K562 (cell line): ENCODE data around the gene NFKBIB.

ENCODE experiments used
- CHD2 ChIP-seq: IDR thresholded peaks from 2 replicates; pipeline ENCODE4 v1.6.1; 2011; ENCODE audit warnings: low read depth, low read length
- CREB1 ChIP-seq, 2 experiments: sonication (generic) in 1 of 2; formaldehyde crosslinking in 1 of 2; IDR thresholded peaks; 2 replicates each; pipeline versions ENCODE4 v1.6.1 to v1.8.0; 2012 to 2022; ENCODE audit warnings: inconsistent platforms in 1 of 2, mild to moderate bottlenecking in 1 of 2, missing genetic modification reagents in 1 of 2, moderate library complexity in 1 of 2
- DPF2 ChIP-seq: fragments of 450-650 bp; IDR thresholded peaks from 2 replicates; pipeline ENCODE4 v1.6.1; 2016
- KAT8 ChIP-seq: fragments of 450-650 bp; IDR thresholded peaks from 2 replicates; pipeline ENCODE4 v1.6.1; 2016; ENCODE audit warnings: low read depth, mild to moderate bottlenecking
- RAD21 ChIP-seq, 2 experiments: fragments of 250-450 bp in 1 of 2; fragments of 450-650 bp in 1 of 2; sonication (Bioruptor Pico) in 1 of 2; formaldehyde crosslinking in 1 of 2; IDR thresholded peaks in 1 of 2; conservative IDR thresholded peaks in 1 of 2; 2 replicates each; pipeline versions ENCODE4 v1.4.0 to v1.8.0; 2020 to 2022; ENCODE audit warnings: mild to moderate bottlenecking in 2 of 2, moderate library complexity in 1 of 2
- RCOR1 ChIP-seq, 2 experiments: IDR thresholded peaks; 2 replicates each; pipeline ENCODE4 v1.6.1; 2012; ENCODE audit warnings: low read depth in 2 of 2, low read length in 2 of 2, borderline replicate concordance in 1 of 2, improper control_type of control experiment in 1 of 2
- SP1 ChIP-seq: sonication (generic); formaldehyde crosslinking; IDR thresholded peaks from 2 replicates; pipeline ENCODE4 v1.8.1; 2022; ENCODE audit warnings: mild to moderate bottlenecking, missing genetic modification reagents
- ZNF253 ChIP-seq: fragments of 250-450 bp; sonication (Bioruptor Pico); conservative IDR thresholded peaks from 2 replicates; pipeline ENCODE4 v1.6.1; 2021; ENCODE audit warnings: mild to moderate bottlenecking
- ZNF785 ChIP-seq: fragments of 250-450 bp; sonication (Bioruptor Pico); IDR thresholded peaks from 2 replicates; pipeline ENCODE4 v1.4.0; 2020; ENCODE audit warnings: mild to moderate bottlenecking
- TF ChIP-seq, protein P1 (sequence below), 3 experiments: IDR thresholded peaks in 2 of 3; conservative IDR thresholded peaks in 1 of 3; 2 replicates each; pipeline ENCODE4 v1.5.1; 2011 to 2012; ENCODE audit warnings: low read length in 3 of 3, mild to moderate bottlenecking in 3 of 3, control low read depth in 2 of 3, improper control_type of control experiment in 1 of 3, inconsistent platforms in 1 of 3, low read depth in 1 of 3, mixed read lengths in 1 of 3, moderate library complexity in 1 of 3; ENCODE audit not compliant: insufficient read depth in 2 of 3
- TF ChIP-seq, protein P2 (sequence below): sonication (generic); formaldehyde crosslinking; IDR thresholded peaks from 2 replicates; pipeline ENCODE4 v1.8.0; 2022; ENCODE audit warnings: mild to moderate bottlenecking, low read depth, missing genetic modification reagents

DNA sequence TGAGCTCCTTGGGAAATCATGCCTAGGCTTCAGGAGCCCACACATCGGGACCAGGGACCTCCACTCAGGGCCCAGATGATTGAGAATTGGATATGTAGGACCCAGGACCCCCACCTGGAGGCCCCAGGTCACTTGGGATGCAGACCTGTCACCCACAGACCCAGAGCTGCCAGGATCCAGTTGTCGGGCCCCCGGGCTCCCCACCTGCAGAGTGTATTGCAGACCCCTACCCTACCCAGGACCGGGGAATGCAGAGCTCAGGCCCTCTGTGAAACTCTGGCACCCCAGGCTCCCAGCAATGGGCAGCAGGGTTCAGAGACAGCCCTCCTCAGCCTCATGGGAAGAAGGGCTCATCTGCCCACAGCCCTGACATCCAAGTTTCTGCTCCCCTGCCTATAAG, 5.9 kb downstream of the NFKBIB start:
- TF ChIP-seq, protein P1, sequence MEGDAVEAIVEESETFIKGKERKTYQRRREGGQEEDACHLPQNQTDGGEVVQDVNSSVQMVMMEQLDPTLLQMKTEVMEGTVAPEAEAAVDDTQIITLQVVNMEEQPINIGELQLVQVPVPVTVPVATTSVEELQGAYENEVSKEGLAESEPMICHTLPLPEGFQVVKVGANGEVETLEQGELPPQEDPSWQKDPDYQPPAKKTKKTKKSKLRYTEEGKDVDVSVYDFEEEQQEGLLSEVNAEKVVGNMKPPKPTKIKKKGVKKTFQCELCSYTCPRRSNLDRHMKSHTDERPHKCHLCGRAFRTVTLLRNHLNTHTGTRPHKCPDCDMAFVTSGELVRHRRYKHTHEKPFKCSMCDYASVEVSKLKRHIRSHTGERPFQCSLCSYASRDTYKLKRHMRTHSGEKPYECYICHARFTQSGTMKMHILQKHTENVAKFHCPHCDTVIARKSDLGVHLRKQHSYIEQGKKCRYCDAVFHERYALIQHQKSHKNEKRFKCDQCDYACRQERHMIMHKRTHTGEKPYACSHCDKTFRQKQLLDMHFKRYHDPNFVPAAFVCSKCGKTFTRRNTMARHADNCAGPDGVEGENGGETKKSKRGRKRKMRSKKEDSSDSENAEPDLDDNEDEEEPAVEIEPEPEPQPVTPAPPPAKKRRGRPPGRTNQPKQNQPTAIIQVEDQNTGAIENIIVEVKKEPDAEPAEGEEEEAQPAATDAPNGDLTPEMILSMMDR (IDR thresholded peaks at IDR 0.05 in 2 of 3, conservative IDR thresholded peaks at IDR 0.05 in 1 of 3; ENCODE audit: insufficient read depth in 2 of 3, low read depth in 1 of 3, low read length in 3 of 3) = no peak
- TF ChIP-seq ZNF785 (CRISPR knock-in tag) (no peak), RCOR1 (IDR thresholded peaks at IDR 0.05; ENCODE audit: borderline replicate concordance in 1 of 2, low read depth in 2 of 2, low read length in 2 of 2) (no peak), ZNF253 (CRISPR knock-in tag) (no peak), CHD2 (no peak), RAD21 (CRISPR knock-in tag; conservative IDR thresholded peaks at IDR 0.05 in 1 of 2, IDR thresholded peaks at IDR 0.05 in 1 of 2) (no peak), DPF2 (no peak), CREB1 (IDR thresholded peaks at IDR 0.05) (no peak), CREB1 (CRISPR knock-in tag; IDR thresholded peaks at IDR 0.05) (no peak), SP1 (CRISPR knock-in tag) (no peak), KAT8 (no peak)
- TF ChIP-seq, protein P2, sequence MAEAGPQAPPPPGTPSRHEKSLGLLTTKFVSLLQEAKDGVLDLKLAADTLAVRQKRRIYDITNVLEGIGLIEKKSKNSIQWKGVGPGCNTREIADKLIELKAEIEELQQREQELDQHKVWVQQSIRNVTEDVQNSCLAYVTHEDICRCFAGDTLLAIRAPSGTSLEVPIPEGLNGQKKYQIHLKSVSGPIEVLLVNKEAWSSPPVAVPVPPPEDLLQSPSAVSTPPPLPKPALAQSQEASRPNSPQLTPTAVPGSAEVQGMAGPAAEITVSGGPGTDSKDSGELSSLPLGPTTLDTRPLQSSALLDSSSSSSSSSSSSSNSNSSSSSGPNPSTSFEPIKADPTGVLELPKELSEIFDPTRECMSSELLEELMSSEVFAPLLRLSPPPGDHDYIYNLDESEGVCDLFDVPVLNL (CRISPR knock-in tag) = no peak
